KMS-11 (cell line): ENCODE results near the gene FAM131B.
A peak's percentile ranks its signal among the peaks of the same experiment; 100 is the strongest.

Experiments used
- H2AFZ ChIP-seq: fragments of 200-600 bp; sonication (generic); 2 replicates; pipeline ENCODE4 v1.6.1; 2016; ENCODE audit warnings: antibody characterized with exemption, mixed run types, low read depth
- H3K27ac ChIP-seq: fragments of 200-600 bp; sonication (generic); 2 replicates; pipeline ENCODE4 v1.6.1; 2016; ENCODE audit warnings: mild to moderate bottlenecking, mixed run types
- H3K27me3 ChIP-seq: fragments of 200-600 bp; sonication (generic); 2 replicates; pipeline ENCODE4 v1.6.1; 2017; ENCODE audit warnings: mild to moderate bottlenecking, low read depth, mixed run types, moderate library complexity; ENCODE audit not compliant: insufficient read depth
- H3K36me3 ChIP-seq: fragments of 200-600 bp; sonication (generic); 2 replicates; pipeline ENCODE4 v1.6.1; 2017; ENCODE audit warnings: mild to moderate bottlenecking, mixed run types; ENCODE audit not compliant: insufficient read depth
- H3K4me1 ChIP-seq: fragments of 200-600 bp; sonication (generic); 2 replicates; pipeline ENCODE4 v1.6.1; 2016; ENCODE audit warnings: mild to moderate bottlenecking, low read depth, mixed run types; ENCODE audit not compliant: poor library complexity, severe bottlenecking
- H3K4me2 ChIP-seq: fragments of 200-600 bp; sonication (generic); 2 replicates; pipeline ENCODE4 v1.7.0; 2016; ENCODE audit warnings: mild to moderate bottlenecking, mixed run types
- H3K4me3 ChIP-seq: fragments of 200-600 bp; sonication (generic); IDR thresholded peaks from 2 replicates; pipeline ENCODE4 v1.6.1; 2017; ENCODE audit warnings: low read depth, low read length, mixed read lengths; ENCODE audit not compliant: insufficient read depth
- H3K79me2 ChIP-seq: fragments of 200-600 bp; sonication (generic); 2 replicates; pipeline ENCODE4 v1.6.1; 2016; ENCODE audit warnings: low read depth, mixed run types; ENCODE audit not compliant: insufficient read depth
- H3K9ac ChIP-seq: fragments of 200-600 bp; sonication (generic); 2 replicates; pipeline ENCODE4 v1.6.1; 2016; ENCODE audit warnings: mild to moderate bottlenecking, mixed run types
- H4K20me1 ChIP-seq: fragments of 200-600 bp; sonication (generic); 2 replicates; pipeline ENCODE4 v1.6.1; 2016; ENCODE audit warnings: mild to moderate bottlenecking, mixed run types; ENCODE audit not compliant: insufficient read depth
- TF ChIP-seq, protein P1 (sequence below): fragments of 200-600 bp; sonication (generic); conservative IDR thresholded peaks from 2 replicates; pipeline ENCODE4 v1.6.1; 2017; ENCODE audit warnings: low read depth, mild to moderate bottlenecking, antibody characterized with exemption, low read length, moderate library complexity, mixed read lengths

Gene FAM131B

DNA sequence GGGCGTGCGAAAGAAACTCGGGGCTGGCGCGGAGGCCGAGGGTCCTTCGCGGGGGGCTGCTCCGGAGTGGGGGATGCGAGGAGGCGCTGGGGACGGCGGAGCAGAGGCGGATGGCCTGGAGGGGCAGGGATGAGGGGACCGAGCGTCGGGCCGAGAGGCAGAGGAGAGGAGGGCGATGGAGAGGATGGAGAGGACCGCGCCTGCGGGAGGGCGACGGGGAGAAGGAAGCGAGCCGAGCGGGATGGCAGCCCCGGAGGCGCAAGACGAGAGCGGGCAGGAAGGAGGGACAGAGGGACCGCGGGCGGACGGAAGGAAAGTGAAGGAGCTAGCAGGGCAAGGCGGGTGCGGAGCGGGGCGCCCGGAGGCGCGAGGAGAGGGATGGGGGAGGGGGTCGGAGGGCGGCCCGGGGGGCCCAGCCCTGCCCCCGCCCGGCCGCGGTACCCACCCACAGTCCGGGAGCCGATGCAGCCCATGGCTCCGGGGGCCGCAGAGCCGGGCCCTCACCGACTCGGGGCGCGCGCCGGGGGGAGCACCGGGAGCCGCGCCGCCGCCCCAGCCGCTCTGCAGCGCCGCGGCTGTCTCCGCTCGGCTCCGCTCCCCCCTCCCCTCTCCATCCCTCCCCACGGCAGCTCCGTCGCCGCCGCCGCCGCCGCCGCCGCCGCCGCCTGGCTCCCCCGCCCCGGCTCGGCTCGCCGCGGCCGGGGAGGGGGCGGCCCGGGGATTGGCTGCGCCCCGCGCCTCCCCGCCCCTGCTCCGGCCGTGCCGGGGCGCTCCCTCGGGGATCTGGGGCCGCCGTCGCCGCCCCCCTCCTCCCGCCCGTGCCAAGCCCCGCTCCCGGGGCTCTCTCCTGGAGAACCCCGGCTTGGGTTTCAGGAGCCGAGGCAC lies at the start of gene FAM131B:
Gene FAM131B (minus strand): TSS at position 583 of the 885 bp plus-strand sequence. CDS start 110 bp downstream, at position 473.
- Histone ChIP-seq H3K79me2 (no peaks in the 10 kb centered on the region), H2AFZ (peak within 1 kb of the TSS; percentile 96), H3K4me3 (no peak within 1 kb of the TSS), H3K27me3 (peaks cover 25% of the 10 kb centered on the region; the same call in 1 of the 2 replicates), H3K4me2 (peak within 1 kb of the TSS; percentile 85), H4K20me1 (no peaks in the 10 kb centered on the region), H3K9ac (0 out of 2 replicates have a peak within 1 kb of the TSS, but pooled peaks have one; percentile 18), H3K4me1 (no peaks in the 10 kb centered on the region), H3K36me3 (no peaks in the 10 kb centered on the region), H3K27ac (no peak within 1 kb of the TSS)
- TF ChIP-seq, protein P1, sequence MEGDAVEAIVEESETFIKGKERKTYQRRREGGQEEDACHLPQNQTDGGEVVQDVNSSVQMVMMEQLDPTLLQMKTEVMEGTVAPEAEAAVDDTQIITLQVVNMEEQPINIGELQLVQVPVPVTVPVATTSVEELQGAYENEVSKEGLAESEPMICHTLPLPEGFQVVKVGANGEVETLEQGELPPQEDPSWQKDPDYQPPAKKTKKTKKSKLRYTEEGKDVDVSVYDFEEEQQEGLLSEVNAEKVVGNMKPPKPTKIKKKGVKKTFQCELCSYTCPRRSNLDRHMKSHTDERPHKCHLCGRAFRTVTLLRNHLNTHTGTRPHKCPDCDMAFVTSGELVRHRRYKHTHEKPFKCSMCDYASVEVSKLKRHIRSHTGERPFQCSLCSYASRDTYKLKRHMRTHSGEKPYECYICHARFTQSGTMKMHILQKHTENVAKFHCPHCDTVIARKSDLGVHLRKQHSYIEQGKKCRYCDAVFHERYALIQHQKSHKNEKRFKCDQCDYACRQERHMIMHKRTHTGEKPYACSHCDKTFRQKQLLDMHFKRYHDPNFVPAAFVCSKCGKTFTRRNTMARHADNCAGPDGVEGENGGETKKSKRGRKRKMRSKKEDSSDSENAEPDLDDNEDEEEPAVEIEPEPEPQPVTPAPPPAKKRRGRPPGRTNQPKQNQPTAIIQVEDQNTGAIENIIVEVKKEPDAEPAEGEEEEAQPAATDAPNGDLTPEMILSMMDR, result no peak

DNA sequence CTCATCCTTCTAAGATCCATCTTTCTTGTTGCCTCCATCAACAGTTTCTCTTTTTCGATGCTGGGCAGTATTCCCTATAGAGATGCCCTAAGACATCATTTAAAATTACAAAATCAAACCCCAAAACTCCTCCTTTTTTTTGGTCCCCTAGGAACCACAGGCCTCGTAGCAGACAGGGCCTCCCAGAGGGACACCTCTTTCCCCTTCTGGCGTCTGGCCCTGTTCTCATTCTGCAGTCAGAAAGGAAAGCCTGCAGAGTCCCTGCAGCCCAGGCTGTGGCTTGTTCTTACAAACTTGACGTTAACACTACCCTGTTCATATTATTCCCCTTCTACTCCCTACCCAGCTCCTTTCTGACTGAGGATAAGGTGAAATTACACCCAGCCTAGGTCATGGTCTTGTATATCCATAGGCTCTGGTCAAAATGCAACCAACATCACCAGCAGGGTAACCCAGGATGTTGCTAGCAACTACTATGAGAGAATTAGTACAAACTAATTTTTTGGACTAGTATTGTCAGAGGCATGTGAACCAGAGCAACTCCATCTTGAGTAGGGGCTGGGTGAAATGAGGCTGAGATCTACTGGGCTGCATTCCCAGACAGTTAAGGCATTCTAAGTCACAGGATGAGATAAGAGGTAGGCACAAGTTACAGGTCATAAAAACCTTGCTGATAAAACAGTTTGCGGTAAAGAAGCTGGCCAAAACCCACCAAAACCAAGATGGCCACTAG lies 49.6 kb upstream of the FAM131B start:
- H2AFZ ChIP-seq, result no peak overlapping the region
- no peak overlapping the region for H3K9ac ChIP-seq
- TF ChIP-seq, protein P1, result no peak
- no peaks in the 10 kb centered on the region for H3K4me1 ChIP-seq
- H3K27ac ChIP-seq, result no peak overlapping the region
- no peaks in the 10 kb centered on the region for H4K20me1 ChIP-seq
- H3K79me2 ChIP-seq, result no peaks in the 10 kb centered on the region
- no peak overlapping the region for H3K4me3 ChIP-seq
- H3K4me2 ChIP-seq, result no peak overlapping the region
- no peaks in the 10 kb centered on the region for H3K36me3 ChIP-seq
- H3K27me3 ChIP-seq, result no peaks in the 10 kb centered on the region

DNA sequence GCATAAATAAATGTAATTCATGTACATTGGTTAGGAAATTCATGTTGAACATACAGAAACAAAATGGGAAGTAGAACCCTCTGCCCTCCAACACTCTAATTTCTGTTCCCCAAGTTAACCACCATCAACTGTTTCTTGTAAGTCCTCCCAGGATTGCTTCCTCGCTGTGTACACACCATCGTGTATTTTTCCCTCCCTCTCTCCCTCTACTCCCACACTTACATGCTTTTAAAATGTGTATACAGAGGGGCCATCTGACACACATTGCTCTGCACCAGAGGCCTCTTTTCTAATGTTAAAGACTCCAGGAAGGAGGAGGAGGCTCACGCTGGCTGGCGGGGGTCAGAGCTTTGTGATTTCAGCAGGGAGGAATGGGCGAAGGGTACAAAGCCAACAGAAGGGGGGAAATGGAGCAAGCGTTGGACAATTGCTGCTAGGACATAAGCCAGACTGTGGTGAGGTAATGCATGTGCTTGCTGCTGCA lies 48.0 kb upstream of the FAM131B start:
- Histone ChIP-seq H4K20me1 (no peaks in the 10 kb centered on the region), H3K36me3 (no peaks in the 10 kb centered on the region), H2AFZ (no peak overlapping the region), H3K4me1 (no peaks in the 10 kb centered on the region), H3K27ac (no peak overlapping the region), H3K27me3 (no peaks in the 10 kb centered on the region), H3K79me2 (no peaks in the 10 kb centered on the region), H3K4me3 (no peak overlapping the region), H3K9ac (no peak overlapping the region), H3K4me2 (no peak overlapping the region)
- TF ChIP-seq, protein P1, result no peak

DNA sequence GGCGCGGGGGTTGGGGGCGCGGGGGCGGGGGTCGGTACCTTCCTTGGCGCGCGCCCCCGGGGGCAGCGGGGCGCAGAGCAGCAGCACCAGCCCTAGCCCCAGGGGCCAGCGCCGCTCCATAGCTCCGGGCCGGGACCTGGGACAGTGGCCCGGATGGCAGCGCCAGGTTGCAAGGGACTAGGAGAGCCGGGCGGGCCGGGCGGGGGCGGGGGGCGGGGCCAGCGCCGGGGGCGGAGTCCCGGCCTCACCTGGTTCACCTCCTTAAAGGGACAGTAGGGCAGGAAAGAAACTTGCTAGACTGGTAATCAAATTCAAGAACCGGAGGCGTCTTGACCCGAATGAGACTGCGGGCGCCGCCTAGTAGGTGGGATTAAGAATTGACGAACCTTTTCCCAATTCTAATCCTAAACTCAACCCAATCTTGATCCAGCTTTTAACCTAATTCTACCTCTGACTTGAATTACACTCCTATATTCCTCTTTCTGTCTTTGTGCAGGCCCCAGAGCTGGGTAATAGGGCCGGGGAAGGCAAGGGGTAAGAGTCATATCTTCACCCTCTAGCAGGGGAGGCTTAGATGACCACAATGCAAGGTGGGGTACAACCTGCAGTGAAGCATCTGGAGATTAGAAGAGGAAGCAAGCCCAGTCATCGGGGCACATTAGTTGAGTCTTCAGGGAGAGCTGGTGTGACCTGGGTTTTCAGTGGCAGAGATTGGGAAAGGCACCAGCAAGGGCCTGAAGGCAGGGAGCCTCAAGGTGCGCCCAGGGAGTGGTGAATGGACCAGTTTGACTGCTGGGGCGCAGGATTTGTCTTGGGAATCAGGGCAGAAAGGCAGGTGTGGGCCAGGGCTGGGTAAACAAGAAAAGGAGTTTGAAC lies 46.4 kb upstream of the FAM131B start, which contains the start of gene EPHA1:
Gene EPHA1 (minus strand): TSS at position 171 of the 876 bp plus-strand sequence. CDS start 51 bp downstream, at position 120.
- H2AFZ ChIP-seq, result peak within 1 kb of the TSS; percentile 18; the same call in 1 of the 2 replicates
- no peak within 1 kb of the TSS for H3K4me3 ChIP-seq
- peak within 1 kb of the TSS; percentile 71 for H3K4me2 ChIP-seq
- H3K9ac ChIP-seq, result no peak within 1 kb of the TSS
- no peaks in the 10 kb centered on the region for H4K20me1 ChIP-seq
- TF ChIP-seq, protein P1, result peak; percentile 47; the same call in 1 of the 2 replicates
- no peaks in the 10 kb centered on the region for H3K79me2 ChIP-seq
- H3K4me1 ChIP-seq, result no peaks in the 10 kb centered on the region
- no peaks in the 10 kb centered on the region for H3K36me3 ChIP-seq
- H3K27me3 ChIP-seq, result no peaks in the 10 kb centered on the region
- no peak within 1 kb of the TSS for H3K27ac ChIP-seq
